Liver (tissue), 9 donors: Measurements from ENCODE around the gene CPSF4L. TPM values are rescaled to one million over a fixed set of nuclear protein-coding genes. Genes with fewer than 3 reads are reported as not detected.

Experiments used
- DNase-seq: peaks from one replicate; pipeline ENCODE4 v3.0.0-alpha.2; 2017; ENCODE audit warnings: low spot score
- H3K27ac ChIP-seq, 2 donors: one replicate each; pipeline ENCODE4 v1.7.0; 2013; ENCODE audit warnings: inconsistent platforms in 2 of 2, low read length in 2 of 2, control low read depth in 1 of 2, low read depth in 1 of 2, mild to moderate bottlenecking in 1 of 2
- H3K27me3 ChIP-seq, 4 donors: one replicate each; pipeline versions ENCODE4 v1.6.1 to v1.7.0; 2013; ENCODE audit warnings: low read length in 3 of 4, inconsistent platforms in 1 of 4, mild to moderate bottlenecking in 1 of 4, moderate library complexity in 1 of 4; ENCODE audit not compliant: control insufficient read depth in 4 of 4, insufficient read depth in 4 of 4
- H3K36me3 ChIP-seq, 4 donors: one replicate each; pipeline versions ENCODE4 v1.6.1 to v1.7.0; 2013; ENCODE audit warnings: low read length in 3 of 4, mild to moderate bottlenecking in 3 of 4, low read depth in 1 of 4, moderate library complexity in 1 of 4; ENCODE audit not compliant: control insufficient read depth in 4 of 4, insufficient read depth in 3 of 4
- H3K4me1 ChIP-seq, 4 donors: one replicate each; pipeline versions ENCODE4 v1.6.1 to v1.7.0; 2013; ENCODE audit warnings: low read length in 3 of 4, mild to moderate bottlenecking in 3 of 4, moderate library complexity in 1 of 4; ENCODE audit not compliant: control insufficient read depth in 4 of 4, insufficient read depth in 4 of 4
- H3K4me3 ChIP-seq, 3 donors: one replicate each; pipeline versions ENCODE4 v1.6.1 to v1.7.0; 2013; ENCODE audit warnings: low read length in 3 of 3, control low read depth in 1 of 3, low read depth in 1 of 3, mild to moderate bottlenecking in 1 of 3
- H3K9ac ChIP-seq, 2 donors: one replicate each; pipeline ENCODE4 v1.7.0; 2013; ENCODE audit warnings: low read length in 2 of 2, mild to moderate bottlenecking in 2 of 2, moderate library complexity in 2 of 2, control low read depth in 1 of 2, low read depth in 1 of 2
- H3K9me3 ChIP-seq, 4 donors: one replicate each; pipeline versions ENCODE4 v1.6.1 to v1.7.0; 2013; ENCODE audit warnings: low read length in 3 of 4; ENCODE audit not compliant: control insufficient read depth in 4 of 4
- FOXA1 ChIP-seq: IDR thresholded peaks from 2 replicates; pipeline ENCODE4 v1.6.1; 2016; ENCODE audit warnings: antibody characterized with exemption
- HNF4A ChIP-seq, 2 donors: conservative IDR thresholded peaks; 2 replicates each; pipeline ENCODE4 v1.6.1; 2016; ENCODE audit warnings: antibody characterized with exemption in 2 of 2, mild to moderate bottlenecking in 2 of 2
- HNF4G ChIP-seq: IDR thresholded peaks from 2 replicates; pipeline ENCODE4 v1.6.1; 2016; ENCODE audit warnings: antibody characterized with exemption
- RXRA ChIP-seq, 2 donors: IDR thresholded peaks; 2 replicates each; pipeline ENCODE4 v1.6.1; 2017 to 2018; ENCODE audit warnings: antibody characterized with exemption in 2 of 2, mild to moderate bottlenecking in 1 of 2
- YY1 ChIP-seq: IDR thresholded peaks from 2 replicates; pipeline ENCODE4 v1.6.1; 2016; ENCODE audit warnings: antibody characterized with exemption, mild to moderate bottlenecking
- WGBS: extraction: QIAGEN DNeasy Blood & Tissue Kit; methylation state at CpG from one replicate; pipeline ENCODE4 v1.1.7; 2013; 5-methylcytosine and 5-hydroxymethylcytosine counted together
- polyA plus RNA-seq, 2 donors: library from polyadenylated mRNA; stranded (reverse) in 1 of 2; unstranded in 1 of 2; fragments of 200-250 nt in 1 of 2; fragments of >200 nt in 1 of 2; fragmentation: Nextera tagmentation in 1 of 2; extraction: Ambion mirVana in 1 of 2; gene quantifications; one replicate each; pipeline versions ENCODE4 v1.2.1 to v1.2.3, GENCODE V29; 2013 to 2015
- total RNA-seq, 2 donors: library from RNA; depleted of rRNA; stranded (reverse); fragments of >200 nt; gene quantifications; one replicate each; pipeline ENCODE4 v1.2.3, GENCODE V29; 2014
- TF ChIP-seq, protein P1 (sequence below): fragments of 150-350 bp; IDR thresholded peaks from 2 replicates; pipeline ENCODE4 v1.5.1; 2017; ENCODE audit warnings: improper control_type of control experiment, low read depth, low read length; ENCODE audit not compliant: missing input control
- TF ChIP-seq, protein P2 (sequence below): IDR thresholded peaks from 2 replicates; pipeline ENCODE4 v1.6.1; 2016; ENCODE audit warnings: antibody characterized with exemption, mild to moderate bottlenecking
- TF ChIP-seq, protein P3 (sequence below): IDR thresholded peaks from 2 replicates; pipeline ENCODE4 v1.6.1; 2016; ENCODE audit warnings: antibody characterized with exemption
- TF ChIP-seq, protein P4 (sequence below): IDR thresholded peaks from 2 replicates; pipeline ENCODE4 v1.6.1; 2016; ENCODE audit warnings: antibody characterized with exemption
- donor health status: healthy.
- donor health status: healthy.
- donor health status: healthy.
- donor health status: healthy.
- donor health status: healthy.

Gene CPSF4L
- total and polyA plus RNA-seq, 4 donors = not detected

- TF ChIP-seq RXRA (IDR thresholded peaks at IDR 0.05) (no peak), HNF4G (no peak), YY1 (no peak), FOXA1 (no peak)
- TF ChIP-seq, protein P1, sequence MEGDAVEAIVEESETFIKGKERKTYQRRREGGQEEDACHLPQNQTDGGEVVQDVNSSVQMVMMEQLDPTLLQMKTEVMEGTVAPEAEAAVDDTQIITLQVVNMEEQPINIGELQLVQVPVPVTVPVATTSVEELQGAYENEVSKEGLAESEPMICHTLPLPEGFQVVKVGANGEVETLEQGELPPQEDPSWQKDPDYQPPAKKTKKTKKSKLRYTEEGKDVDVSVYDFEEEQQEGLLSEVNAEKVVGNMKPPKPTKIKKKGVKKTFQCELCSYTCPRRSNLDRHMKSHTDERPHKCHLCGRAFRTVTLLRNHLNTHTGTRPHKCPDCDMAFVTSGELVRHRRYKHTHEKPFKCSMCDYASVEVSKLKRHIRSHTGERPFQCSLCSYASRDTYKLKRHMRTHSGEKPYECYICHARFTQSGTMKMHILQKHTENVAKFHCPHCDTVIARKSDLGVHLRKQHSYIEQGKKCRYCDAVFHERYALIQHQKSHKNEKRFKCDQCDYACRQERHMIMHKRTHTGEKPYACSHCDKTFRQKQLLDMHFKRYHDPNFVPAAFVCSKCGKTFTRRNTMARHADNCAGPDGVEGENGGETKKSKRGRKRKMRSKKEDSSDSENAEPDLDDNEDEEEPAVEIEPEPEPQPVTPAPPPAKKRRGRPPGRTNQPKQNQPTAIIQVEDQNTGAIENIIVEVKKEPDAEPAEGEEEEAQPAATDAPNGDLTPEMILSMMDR = no peak
- TF ChIP-seq, protein P2, sequence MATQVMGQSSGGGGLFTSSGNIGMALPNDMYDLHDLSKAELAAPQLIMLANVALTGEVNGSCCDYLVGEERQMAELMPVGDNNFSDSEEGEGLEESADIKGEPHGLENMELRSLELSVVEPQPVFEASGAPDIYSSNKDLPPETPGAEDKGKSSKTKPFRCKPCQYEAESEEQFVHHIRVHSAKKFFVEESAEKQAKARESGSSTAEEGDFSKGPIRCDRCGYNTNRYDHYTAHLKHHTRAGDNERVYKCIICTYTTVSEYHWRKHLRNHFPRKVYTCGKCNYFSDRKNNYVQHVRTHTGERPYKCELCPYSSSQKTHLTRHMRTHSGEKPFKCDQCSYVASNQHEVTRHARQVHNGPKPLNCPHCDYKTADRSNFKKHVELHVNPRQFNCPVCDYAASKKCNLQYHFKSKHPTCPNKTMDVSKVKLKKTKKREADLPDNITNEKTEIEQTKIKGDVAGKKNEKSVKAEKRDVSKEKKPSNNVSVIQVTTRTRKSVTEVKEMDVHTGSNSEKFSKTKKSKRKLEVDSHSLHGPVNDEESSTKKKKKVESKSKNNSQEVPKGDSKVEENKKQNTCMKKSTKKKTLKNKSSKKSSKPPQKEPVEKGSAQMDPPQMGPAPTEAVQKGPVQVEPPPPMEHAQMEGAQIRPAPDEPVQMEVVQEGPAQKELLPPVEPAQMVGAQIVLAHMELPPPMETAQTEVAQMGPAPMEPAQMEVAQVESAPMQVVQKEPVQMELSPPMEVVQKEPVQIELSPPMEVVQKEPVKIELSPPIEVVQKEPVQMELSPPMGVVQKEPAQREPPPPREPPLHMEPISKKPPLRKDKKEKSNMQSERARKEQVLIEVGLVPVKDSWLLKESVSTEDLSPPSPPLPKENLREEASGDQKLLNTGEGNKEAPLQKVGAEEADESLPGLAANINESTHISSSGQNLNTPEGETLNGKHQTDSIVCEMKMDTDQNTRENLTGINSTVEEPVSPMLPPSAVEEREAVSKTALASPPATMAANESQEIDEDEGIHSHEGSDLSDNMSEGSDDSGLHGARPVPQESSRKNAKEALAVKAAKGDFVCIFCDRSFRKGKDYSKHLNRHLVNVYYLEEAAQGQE = no peak
- TF ChIP-seq, protein P3, sequence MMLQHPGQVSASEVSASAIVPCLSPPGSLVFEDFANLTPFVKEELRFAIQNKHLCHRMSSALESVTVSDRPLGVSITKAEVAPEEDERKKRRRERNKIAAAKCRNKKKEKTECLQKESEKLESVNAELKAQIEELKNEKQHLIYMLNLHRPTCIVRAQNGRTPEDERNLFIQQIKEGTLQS = no peak
- no peak overlapping the region for H3K4me3 ChIP-seq
- H3K4me1 ChIP-seq = peaks cover 17 to 36% (median 29%) of the 10 kb centered on the region in 4 donors
- peaks cover 2 to 14% (median 5%) of the 10 kb centered on the region in 4 donors for H3K36me3 ChIP-seq
- WGBS = 81% methylated on average over 20 of the region's 20 CpGs
- no peak overlapping the region for H3K27ac ChIP-seq
- H3K9ac ChIP-seq = no peak overlapping the region
- no peak for DNase-seq
- no peaks in the 10 kb centered on the region for H3K9me3 ChIP-seq
- H3K27me3 ChIP-seq = no peaks in the 10 kb centered on the region
Observed at GRCh38 chr17:73284906-73285602, 23.4 kb upstream of the CPSF4L start.

DNA sequence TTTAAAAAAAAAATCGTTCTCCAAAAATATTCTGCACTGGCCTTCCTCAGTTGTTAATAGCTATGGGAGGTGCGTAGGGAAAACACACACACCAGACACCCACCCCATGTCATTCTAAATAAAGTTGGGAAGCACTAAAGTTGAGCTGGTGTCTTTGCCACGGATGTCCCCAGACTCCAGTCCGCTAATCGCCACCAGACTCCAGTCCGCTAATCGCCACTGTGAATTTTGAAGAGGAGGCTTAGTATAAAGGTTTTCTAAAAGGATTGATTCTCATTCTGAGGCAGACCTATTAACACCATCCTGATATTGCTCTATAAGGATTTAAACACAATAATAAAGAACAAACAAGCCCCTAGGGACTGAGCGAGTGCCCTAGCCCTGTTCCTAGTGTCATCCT, 22.7 kb upstream of the CPSF4L start:
- WGBS = 88% methylated on average over 8 of the region's 8 CpGs
- H3K9me3 ChIP-seq = no peaks in the 10 kb centered on the region
- H3K27me3 ChIP-seq = no peaks in the 10 kb centered on the region
- H3K4me1 ChIP-seq = peaks cover 16 to 29% (median 22%) of the 10 kb centered on the region in 4 donors
- H3K36me3 ChIP-seq = peaks cover 2 to 14% (median 5%) of the 10 kb centered on the region in 4 donors
- no peak for TF ChIP-seq HNF4A (conservative IDR thresholded peaks at IDR 0.05)
- TF ChIP-seq, protein P4, sequence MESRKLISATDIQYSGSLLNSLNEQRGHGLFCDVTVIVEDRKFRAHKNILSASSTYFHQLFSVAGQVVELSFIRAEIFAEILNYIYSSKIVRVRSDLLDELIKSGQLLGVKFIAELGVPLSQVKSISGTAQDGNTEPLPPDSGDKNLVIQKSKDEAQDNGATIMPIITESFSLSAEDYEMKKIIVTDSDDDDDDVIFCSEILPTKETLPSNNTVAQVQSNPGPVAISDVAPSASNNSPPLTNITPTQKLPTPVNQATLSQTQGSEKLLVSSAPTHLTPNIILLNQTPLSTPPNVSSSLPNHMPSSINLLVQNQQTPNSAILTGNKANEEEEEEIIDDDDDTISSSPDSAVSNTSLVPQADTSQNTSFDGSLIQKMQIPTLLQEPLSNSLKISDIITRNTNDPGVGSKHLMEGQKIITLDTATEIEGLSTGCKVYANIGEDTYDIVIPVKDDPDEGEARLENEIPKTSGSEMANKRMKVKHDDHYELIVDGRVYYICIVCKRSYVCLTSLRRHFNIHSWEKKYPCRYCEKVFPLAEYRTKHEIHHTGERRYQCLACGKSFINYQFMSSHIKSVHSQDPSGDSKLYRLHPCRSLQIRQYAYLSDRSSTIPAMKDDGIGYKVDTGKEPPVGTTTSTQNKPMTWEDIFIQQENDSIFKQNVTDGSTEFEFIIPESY = no peak
- TF ChIP-seq, protein P1 = no peak
- H3K27ac ChIP-seq = no peak overlapping the region
- no peak for DNase-seq
- no peak overlapping the region for H3K9ac ChIP-seq
- H3K4me3 ChIP-seq = no peak overlapping the region
